GM18867 (cell line): ENCODE results near the gene NFX1.

Experiments used
- ATAC-seq: cut with Tn5 transposase; IDR thresholded peaks from one replicate; pipeline ENCODE4 v1.9.1; 2021; ENCODE audit warnings: mild to moderate bottlenecking, moderate library complexity; ENCODE audit not compliant: unreplicated experiment

Gene NFX1

GRCh38 chr9:33290247-33291030 is at the start of gene NFX1:
Gene NFX1 (plus strand): TSS chr9:33290516. CDS start chr9:33290573, 57 bp downstream.
- ATAC-seq: peak; percentile 85

GRCh38 chr9:33241298-33241697 is 49.0 kb upstream of the NFX1 start:
- no peak for ATAC-seq

GRCh38 chr9:33242609-33243134 is 47.6 kb upstream of the NFX1 start:
- ATAC-seq: no peak

GRCh38 chr9:33244137-33244784 is 46.1 kb upstream of the NFX1 start:
- ATAC-seq: no peak

- no peak for ATAC-seq
Observed at GRCh38 chr9:33245341-33245740, 45.0 kb upstream of the NFX1 start.

- no peak for ATAC-seq
Observed at GRCh38 chr9:33246269-33246860, 44.0 kb upstream of the NFX1 start.

GRCh38 chr9:33248606-33249005 is 41.7 kb upstream of the NFX1 start:
- ATAC-seq: peak; percentile 9

- ATAC-seq: peak; percentile 54
Observed at GRCh38 chr9:33249087-33249658, 41.1 kb upstream of the NFX1 start.

GRCh38 chr9:33249983-33250382 is 40.3 kb upstream of the NFX1 start:
- peak; percentile 12 for ATAC-seq

- ATAC-seq: no peak
Observed at GRCh38 chr9:33250458-33250995, 39.8 kb upstream of the NFX1 start.

GRCh38 chr9:33254211-33254610 is 36.1 kb upstream of the NFX1 start:
- ATAC-seq: no peak

GRCh38 chr9:33255014-33255413 is 35.3 kb upstream of the NFX1 start:
- ATAC-seq: no peak

- ATAC-seq: no peak
Observed at GRCh38 chr9:33255471-33255870, 34.8 kb upstream of the NFX1 start.

GRCh38 chr9:33256236-33256635 is 34.1 kb upstream of the NFX1 start:
- ATAC-seq: no peak

GRCh38 chr9:33257276-33257675 is 33.0 kb upstream of the NFX1 start:
- no peak for ATAC-seq

- no peak for ATAC-seq
Observed at GRCh38 chr9:33260372-33260771, 29.9 kb upstream of the NFX1 start.

- peak; percentile 11 for ATAC-seq
Observed at GRCh38 chr9:33263131-33264002, 26.9 kb upstream of the NFX1 start.

GRCh38 chr9:33264003-33264472 is 26.3 kb upstream of the NFX1 start:
- ATAC-seq: peak; percentile 33

GRCh38 chr9:33264473-33265177 is 25.7 kb upstream of the NFX1 start, which contains the start of the genes BAG1 and CHMP5:
Gene BAG1 (minus strand): TSS chr9:33264708.
Gene CHMP5 (plus strand): TSS chr9:33265049. CDS start chr9:33265079, 30 bp downstream.
- ATAC-seq: peak; percentile 80
